GM12872 (cell line): ENCODE measurements around the gene C17orf114.

Experiments used
- TF ChIP-seq, protein P1 (sequence below): IDR thresholded peaks from 3 replicates; pipeline ENCODE4 v1.5.1; 2011; ENCODE audit warnings: low read depth, mild to moderate bottlenecking, low read length, moderate library complexity; ENCODE audit not compliant: insufficient read depth

The C17orf114 gene

GRCh38 chr17:4766201-4766600 lies 35.9 kb downstream of the C17orf114 start:
- TF ChIP-seq, protein P1, sequence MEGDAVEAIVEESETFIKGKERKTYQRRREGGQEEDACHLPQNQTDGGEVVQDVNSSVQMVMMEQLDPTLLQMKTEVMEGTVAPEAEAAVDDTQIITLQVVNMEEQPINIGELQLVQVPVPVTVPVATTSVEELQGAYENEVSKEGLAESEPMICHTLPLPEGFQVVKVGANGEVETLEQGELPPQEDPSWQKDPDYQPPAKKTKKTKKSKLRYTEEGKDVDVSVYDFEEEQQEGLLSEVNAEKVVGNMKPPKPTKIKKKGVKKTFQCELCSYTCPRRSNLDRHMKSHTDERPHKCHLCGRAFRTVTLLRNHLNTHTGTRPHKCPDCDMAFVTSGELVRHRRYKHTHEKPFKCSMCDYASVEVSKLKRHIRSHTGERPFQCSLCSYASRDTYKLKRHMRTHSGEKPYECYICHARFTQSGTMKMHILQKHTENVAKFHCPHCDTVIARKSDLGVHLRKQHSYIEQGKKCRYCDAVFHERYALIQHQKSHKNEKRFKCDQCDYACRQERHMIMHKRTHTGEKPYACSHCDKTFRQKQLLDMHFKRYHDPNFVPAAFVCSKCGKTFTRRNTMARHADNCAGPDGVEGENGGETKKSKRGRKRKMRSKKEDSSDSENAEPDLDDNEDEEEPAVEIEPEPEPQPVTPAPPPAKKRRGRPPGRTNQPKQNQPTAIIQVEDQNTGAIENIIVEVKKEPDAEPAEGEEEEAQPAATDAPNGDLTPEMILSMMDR = no peak

DNA sequence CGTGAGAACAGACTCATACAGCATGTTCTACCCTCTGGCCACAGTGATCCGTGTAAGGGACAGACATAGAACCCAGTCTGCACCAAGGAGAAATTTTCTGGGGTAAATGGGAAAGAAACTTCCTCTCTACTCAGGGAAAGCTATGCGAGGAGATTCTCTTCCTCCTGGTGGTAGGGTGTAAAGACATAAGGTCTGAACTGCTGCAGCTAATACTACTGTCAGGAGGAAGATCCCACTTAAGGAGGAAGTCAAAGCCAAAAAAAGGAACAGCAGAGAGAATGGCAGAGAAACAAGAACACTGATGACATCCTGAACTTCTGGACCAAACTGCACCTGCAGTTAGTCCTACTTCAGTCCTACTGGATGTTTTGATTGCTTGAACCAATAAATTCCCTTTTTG lies 37.5 kb downstream of the C17orf114 start:
- TF ChIP-seq, protein P1 = no peak

DNA sequence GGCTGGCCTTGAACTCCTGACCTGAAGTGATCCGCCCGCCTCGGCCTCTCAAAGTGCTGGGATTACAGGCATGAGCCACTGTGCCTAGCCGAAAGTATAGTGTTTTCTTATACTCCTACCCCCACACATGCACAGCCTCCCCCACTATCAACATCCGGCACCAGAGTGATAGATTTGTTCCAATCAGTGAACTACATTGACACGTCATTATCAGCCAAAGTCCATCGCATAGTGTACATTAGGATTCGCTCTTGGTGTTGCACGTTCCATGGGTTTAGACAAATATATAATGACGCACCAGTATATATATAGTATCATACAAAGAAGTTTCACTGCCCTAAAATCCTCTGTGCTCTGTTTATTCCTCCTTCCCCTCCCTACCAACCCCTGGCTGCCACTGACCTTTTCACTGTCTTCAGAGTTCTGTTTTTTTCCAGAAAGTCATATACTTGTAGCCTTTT lies 42.3 kb downstream of the C17orf114 start:
- TF ChIP-seq, protein P1 = no peak

- TF ChIP-seq, protein P1 = no peak
Observed at GRCh38 chr17:4753392-4753791, 48.7 kb downstream of the C17orf114 start.

- TF ChIP-seq, protein P1 = no peak
Observed at GRCh38 chr17:4751932-4752331, 50.2 kb downstream of the C17orf114 start.
